Upper lobe of left lung (tissue), 4 donors: Measurements from ENCODE around the gene KLHDC10.

Experiments used
- EP300 ChIP-seq, 4 donors: sonication (generic); formaldehyde crosslinking; IDR thresholded peaks; one replicate each; pipeline ENCODE4 v1.5.1; 2017; ENCODE audit warnings: antibody characterized with exemption in 4 of 4, control low read depth in 2 of 4
- POLR2A ChIP-seq, 4 donors: fragments of 450-650 bp; IDR thresholded peaks; one replicate each; pipeline ENCODE4 v1.5.1; 2016 to 2017; ENCODE audit warnings: antibody characterized with exemption in 4 of 4, mild to moderate bottlenecking in 2 of 4
- TF ChIP-seq, protein P1 (sequence below), 6 experiments: fragments of 450-650 bp in 4 of 6; fragments of 200-600 bp in 2 of 6; sonication (generic) in 2 of 6; IDR thresholded peaks; one replicate each; pipeline ENCODE4 v1.5.1; 2016 to 2019; ENCODE audit warnings: antibody characterized with exemption in 6 of 6

DNA sequence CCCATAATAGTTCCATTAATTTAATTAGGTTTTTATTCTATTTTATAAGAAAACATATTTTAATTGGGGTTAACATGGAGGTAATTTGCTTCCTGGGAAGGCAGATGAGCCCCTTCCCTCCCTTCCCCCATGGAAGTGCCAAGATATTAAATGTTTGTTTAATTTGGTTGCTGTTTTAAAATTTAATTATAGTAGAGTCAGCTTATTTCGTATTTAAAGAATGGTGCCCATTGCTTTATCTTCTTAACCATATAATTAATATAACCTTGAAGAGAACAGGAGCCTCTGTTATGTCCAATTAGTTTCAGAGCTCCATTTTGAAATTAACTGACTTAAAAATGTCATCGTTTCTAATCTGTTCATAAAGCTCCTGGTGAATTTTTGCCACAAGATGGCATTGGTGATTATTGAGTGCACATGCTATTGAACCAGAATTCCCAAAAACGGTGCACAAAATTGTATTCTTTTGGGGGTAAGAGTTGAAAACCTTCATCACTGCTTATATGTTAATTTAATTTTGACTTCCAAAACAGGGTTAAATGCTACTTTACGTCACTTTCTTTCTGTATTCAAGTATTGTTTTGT is 26.0 kb downstream of the KLHDC10 start:
- no peak for TF ChIP-seq EP300 (IDR thresholded peaks at IDR 0.05)
- TF ChIP-seq, protein P1, sequence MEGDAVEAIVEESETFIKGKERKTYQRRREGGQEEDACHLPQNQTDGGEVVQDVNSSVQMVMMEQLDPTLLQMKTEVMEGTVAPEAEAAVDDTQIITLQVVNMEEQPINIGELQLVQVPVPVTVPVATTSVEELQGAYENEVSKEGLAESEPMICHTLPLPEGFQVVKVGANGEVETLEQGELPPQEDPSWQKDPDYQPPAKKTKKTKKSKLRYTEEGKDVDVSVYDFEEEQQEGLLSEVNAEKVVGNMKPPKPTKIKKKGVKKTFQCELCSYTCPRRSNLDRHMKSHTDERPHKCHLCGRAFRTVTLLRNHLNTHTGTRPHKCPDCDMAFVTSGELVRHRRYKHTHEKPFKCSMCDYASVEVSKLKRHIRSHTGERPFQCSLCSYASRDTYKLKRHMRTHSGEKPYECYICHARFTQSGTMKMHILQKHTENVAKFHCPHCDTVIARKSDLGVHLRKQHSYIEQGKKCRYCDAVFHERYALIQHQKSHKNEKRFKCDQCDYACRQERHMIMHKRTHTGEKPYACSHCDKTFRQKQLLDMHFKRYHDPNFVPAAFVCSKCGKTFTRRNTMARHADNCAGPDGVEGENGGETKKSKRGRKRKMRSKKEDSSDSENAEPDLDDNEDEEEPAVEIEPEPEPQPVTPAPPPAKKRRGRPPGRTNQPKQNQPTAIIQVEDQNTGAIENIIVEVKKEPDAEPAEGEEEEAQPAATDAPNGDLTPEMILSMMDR (IDR thresholded peaks at IDR 0.05), result peak in 1 of 6 experiments; percentile 11
- TF ChIP-seq POLR2A (IDR thresholded peaks at IDR 0.05), result no peak
